SK-N-SH (cell line): ENCODE results near the gene TNIP2. TPM values are rescaled to one million over a fixed set of nuclear protein-coding genes. Genes with fewer than 3 reads are reported as not detected.

Experiments used
- CTCF ChIA-PET: fragments of 300-600, 350-600 bp; formaldehyde crosslinking; extraction: SDS; loops from one replicate; lab custom pipeline; 2021; lab: Yijun Ruan, JAX
- POLR2A ChIA-PET: fragments of 350-600 bp; sonication (Branson Sonifier 250); formaldehyde crosslinking; extraction: SDS; loops from one replicate; lab custom pipeline; 2020; ENCODE audit warnings: antibody characterized with exemption, inconsistent platforms; lab: Yijun Ruan, JAX
- DNase-seq: peaks from one replicate; pipeline ENCODE4 v3.0.0; 2012
- H2AFZ ChIP-seq: fragments of 200-600 bp; sonication (generic); 2 replicates; pipeline ENCODE4 v1.8.1; 2016; ENCODE audit warnings: antibody characterized with exemption, mild to moderate bottlenecking, low read depth
- H3F3A ChIP-seq: fragments of 200-600 bp; sonication (generic); replicated peaks from 2 replicates; pipeline ENCODE3; 2016; ENCODE audit warnings: antibody characterized with exemption, mild to moderate bottlenecking; ENCODE audit not compliant: insufficient read depth
- H3K27ac ChIP-seq, 2 experiments: fragments of 200-500 bp in 1 of 2; fragments of 200-600 bp in 1 of 2; sonication (Bioruptor generic) in 1 of 2; sonication (generic), shearing (Covaris generic) in 1 of 2; 2 replicates each; pipeline versions ENCODE4 v1.5.1 to v1.6.1; 2014 to 2016; ENCODE audit warnings: low read depth in 2 of 2, inconsistent platforms in 1 of 2, low read length in 1 of 2, mild to moderate bottlenecking in 1 of 2, mixed read lengths in 1 of 2
- H3K27me3 ChIP-seq: fragments of 200-600 bp; sonication (generic), shearing (Covaris generic); 2 replicates; pipeline ENCODE4 v1.6.1; 2016; ENCODE audit warnings: mixed run types; ENCODE audit not compliant: insufficient read depth
- H3K36me3 ChIP-seq, 2 experiments: fragments of 200-500 bp in 1 of 2; fragments of 200-600 bp in 1 of 2; sonication (Bioruptor generic) in 1 of 2; sonication (generic) in 1 of 2; replicated peaks in 1 of 2; 2 replicates each; pipeline versions ENCODE3 to v1.5.1; 2014 to 2016; ENCODE audit warnings: low read length in 1 of 2, mild to moderate bottlenecking in 1 of 2; ENCODE audit not compliant: insufficient read depth in 2 of 2, control insufficient read depth in 1 of 2
- H3K4me1 ChIP-seq, 2 experiments: fragments of 200-500 bp in 1 of 2; fragments of 200-600 bp in 1 of 2; sonication (Bioruptor generic) in 1 of 2; sonication (generic), shearing (Covaris generic) in 1 of 2; 2 replicates each; pipeline versions ENCODE4 v1.5.1 to v1.6.1; 2014 to 2016; ENCODE audit warnings: low read depth in 1 of 2, low read length in 1 of 2, mixed run types in 1 of 2; ENCODE audit not compliant: insufficient read depth in 2 of 2, control insufficient read depth in 1 of 2
- H3K4me2 ChIP-seq: fragments of 200-600 bp; sonication (generic), shearing (Covaris generic); 2 replicates; pipeline ENCODE4 v1.6.1; 2017; ENCODE audit warnings: mixed run types
- H3K4me3 ChIP-seq, 2 experiments: fragments of 200-500 bp in 1 of 2; fragments of 200-600 bp in 1 of 2; sonication (Bioruptor generic) in 1 of 2; sonication (generic), shearing (Covaris generic) in 1 of 2; 2 replicates each; pipeline versions ENCODE4 v1.5.1 to v1.8.1; 2014 to 2016; ENCODE audit warnings: low read depth in 2 of 2, inconsistent platforms in 1 of 2, low read length in 1 of 2, mild to moderate bottlenecking in 1 of 2, mixed read lengths in 1 of 2, moderate library complexity in 1 of 2
- H3K79me2 ChIP-seq: fragments of 200-600 bp; sonication (generic); 2 replicates; pipeline ENCODE4 v1.8.1; 2017; ENCODE audit warnings: mild to moderate bottlenecking; ENCODE audit not compliant: insufficient read depth
- H3K9ac ChIP-seq: fragments of 200-600 bp; sonication (generic); 2 replicates; pipeline ENCODE4 v1.6.1; 2017; ENCODE audit warnings: mixed run types
- H3K9me2 ChIP-seq: fragments of 200-600 bp; sonication (generic); 2 replicates; pipeline ENCODE4 v1.6.1; 2017; ENCODE audit warnings: mixed run types
- H3K9me3 ChIP-seq: fragments of 200-600 bp; sonication (generic); 2 replicates; pipeline ENCODE4 v1.6.1; 2017; ENCODE audit warnings: mixed run types, mild to moderate bottlenecking, moderate library complexity
- H4K20me1 ChIP-seq: fragments of 200-600 bp; sonication (generic); 2 replicates; pipeline ENCODE4 v1.6.1; 2017; ENCODE audit warnings: mild to moderate bottlenecking, mixed run types; ENCODE audit not compliant: insufficient read depth
- CHD2 ChIP-seq: fragments of 150-350 bp; IDR thresholded peaks from 2 replicates; pipeline ENCODE4 v1.6.1; 2018; ENCODE audit warnings: low read length; ENCODE audit not compliant: partially characterized antibody
- FOXM1 ChIP-seq: IDR thresholded peaks from 2 replicates; pipeline ENCODE4 v1.4.0; 2012; ENCODE audit warnings: low read depth, mild to moderate bottlenecking
- MAX ChIP-seq: IDR thresholded peaks from 2 replicates; pipeline ENCODE4 v1.4.0; 2012; ENCODE audit warnings: low read depth
- MXI1 ChIP-seq: IDR thresholded peaks from 2 replicates; pipeline ENCODE4 v1.6.1; 2012; ENCODE audit warnings: mild to moderate bottlenecking, low read depth, low read length, improper control_type of control experiment
- NFIC ChIP-seq: IDR thresholded peaks from 2 replicates; pipeline ENCODE4 v1.4.0; 2012; ENCODE audit warnings: borderline replicate concordance
- NRF1 ChIP-seq: IDR thresholded peaks from 2 replicates; pipeline ENCODE4 v1.6.1; 2012; ENCODE audit warnings: low read depth, mild to moderate bottlenecking, low read length
- POLR2AphosphoS5 ChIP-seq: IDR thresholded peaks from 2 replicates; pipeline ENCODE4 v1.6.1; 2012; ENCODE audit warnings: low read depth, low read length
- RAD21 ChIP-seq: IDR thresholded peaks from 2 replicates; pipeline ENCODE4 v1.6.1; 2012; ENCODE audit warnings: mild to moderate bottlenecking, low read length
- RCOR1 ChIP-seq: fragments of 150-350 bp; IDR thresholded peaks from 2 replicates; pipeline ENCODE4 v1.6.1; 2017; ENCODE audit warnings: antibody characterized with exemption, low read length
- REST ChIP-seq: IDR thresholded peaks from 2 replicates; pipeline ENCODE4 v1.6.1; 2012; ENCODE audit warnings: mild to moderate bottlenecking, low read depth, low read length, moderate library complexity
- RFX5 ChIP-seq: IDR thresholded peaks from 2 replicates; pipeline ENCODE4 v1.6.1; 2012; ENCODE audit warnings: mild to moderate bottlenecking, improper control_type of control experiment, low read length
- TCF12 ChIP-seq: IDR thresholded peaks from 2 replicates; pipeline ENCODE4 v1.4.0; 2012
- TEAD4 ChIP-seq: IDR thresholded peaks from 2 replicates; pipeline ENCODE4 v1.4.0; 2012; ENCODE audit warnings: mild to moderate bottlenecking, borderline replicate concordance; ENCODE audit not compliant: insufficient read depth
- USF2 ChIP-seq: fragments of 150-350 bp; IDR thresholded peaks from 2 replicates; pipeline ENCODE4 v1.6.1; 2017; ENCODE audit warnings: antibody characterized with exemption, low read length, low read depth, borderline replicate concordance
- WGBS: methylation state at CpG from one replicate; pipeline ENCODE4 v1.1.6; 2017; ENCODE audit warnings: low lambda C conversion rate; 5-methylcytosine and 5-hydroxymethylcytosine counted together
- polyA plus RNA-seq, 3 experiments: library from polyadenylated mRNA; depleted of rRNA; stranded (reverse); fragments of >200 nt; gene quantifications; 2 replicates each; pipeline ENCODE4 v1.2.3, GENCODE V29; 2012

TNIP2 gene
- polyA plus RNA-seq, 1 of the 3 experiments (the other 2 are of a cell fraction): 78.9 TPM

- DNase-seq: peak; percentile 18
- no peaks in the 10 kb centered on the region for H3K27me3 ChIP-seq
- no peak overlapping the region for H3K4me3 ChIP-seq
- WGBS: 93% methylated on average over 10 of the region's 14 CpGs
- no peak overlapping the region for H2AFZ ChIP-seq
- no peaks in the 10 kb centered on the region for H3K9me3 ChIP-seq
- H3K36me3 ChIP-seq: no peaks in the 10 kb centered on the region
- no peaks in the 10 kb centered on the region for H3K79me2 ChIP-seq
- ChIA-PET POLR2A (no interaction called here), CTCF (interaction anchor here (1.5 kb wide), 1 partner anchor 82 kb away, joined by 3 read pairs; the partner anchor contains the start of gene ADD1)
- H4K20me1 ChIP-seq: no peaks in the 10 kb centered on the region
- H3K4me1 ChIP-seq: peaks cover 0 to 3% of the 10 kb centered on the region in 2 experiments; a peak in 1 of 4 replicates
- peaks cover 3% of the 10 kb centered on the region for H3F3A ChIP-seq
- H3K9me2 ChIP-seq: no peaks in the 10 kb centered on the region
- no peak overlapping the region for H3K27ac ChIP-seq
- TF ChIP-seq RCOR1 (no peak), MXI1 (no peak)
- H3K9ac ChIP-seq: no peak overlapping the region
- H3K4me2 ChIP-seq: no peak overlapping the region
Observed at GRCh38 chr4:2761035-2761923, 5.1 kb upstream of the TNIP2 start.

- Histone ChIP-seq H3K9me3 (no peaks in the 10 kb centered on the region), H3K9me2 (no peaks in the 10 kb centered on the region), H3K4me2 (no peak overlapping the region), H3K79me2 (peaks cover 33% of the 10 kb centered on the region), H3K27ac (no peak overlapping the region), H3F3A (peaks cover 4% of the 10 kb centered on the region), H3K4me3 (no peak overlapping the region), H3K36me3 (no peaks in the 10 kb centered on the region), H4K20me1 (0 out of 2 replicates have a peak, but pooled peaks cover 2% of the 10 kb centered on the region), H3K9ac (no peak overlapping the region), H3K27me3 (no peaks in the 10 kb centered on the region), H2AFZ (no peak overlapping the region), H3K4me1 (peaks cover 0 to 7% of the 10 kb centered on the region in 2 experiments; a peak in 1 of 4 replicates)
- POLR2A ChIA-PET: interaction anchor here (1.2 to 1.5 kb wide), 2 partner anchors 62 to 178 kb away, joined by 3 read pairs; no protein-coding TSS in a partner anchor
- TF ChIP-seq POLR2AphosphoS5 (no peak), NRF1 (no peak), RAD21 (no peak), REST (no peak), RFX5 (no peak), TCF12 (no peak), MAX (no peak), USF2 (no peak), CHD2 (no peak), FOXM1 (no peak), TEAD4 (no peak), NFIC (no peak)
- DNase-seq: peak; percentile 25
- CTCF ChIA-PET: interaction anchor here (1.2 kb wide), 1 partner anchor 24 kb away, joined by 4 read pairs; no protein-coding TSS in a partner anchor
- 85% methylated on average over 2 of the region's 3 CpGs for WGBS
Observed at GRCh38 chr4:2757426-2757825, 1.3 kb upstream of the TNIP2 start.
